K562 (cell line): Measurements from ENCODE around the gene MICAL2. TPM values are rescaled to one million over a fixed set of nuclear protein-coding genes. Genes with fewer than 3 reads are reported as not detected.

Experiments
- CBFA2T3 ChIP-seq: fragments of 450-650 bp; IDR thresholded peaks from 2 replicates; pipeline ENCODE4 v1.6.1; 2017
- CEBPB ChIP-seq: fragments of 450-650 bp; IDR thresholded peaks from 2 replicates; pipeline ENCODE4 v1.6.1; 2016; ENCODE audit warnings: missing genetic modification characterization, missing compliant biosample characterization
- CEBPG ChIP-seq, 3 experiments: fragments of 200-800 bp in 1 of 3; sonication (Bioruptor generic) in 1 of 3; sonication (generic) in 1 of 3; formaldehyde crosslinking in 1 of 3; IDR thresholded peaks in 2 of 3; conservative IDR thresholded peaks in 1 of 3; 2 replicates each; pipeline versions ENCODE4 v1.6.1 to v1.8.0; 2016 to 2022; ENCODE audit warnings: missing compliant biosample characterization in 2 of 3, missing genetic modification characterization in 2 of 3, mild to moderate bottlenecking in 1 of 3, missing genetic modification reagents in 1 of 3
- HDGF ChIP-seq: fragments of 450-650 bp; IDR thresholded peaks from 2 replicates; pipeline ENCODE4 v1.6.1; 2016
- KDM1A ChIP-seq, 2 experiments: fragments of 450-650 bp; IDR thresholded peaks; 2 replicates each; pipeline ENCODE4 v1.6.1; 2016; ENCODE audit warnings: mild to moderate bottlenecking in 2 of 2
- MEF2A ChIP-seq: IDR thresholded peaks from 2 replicates; pipeline ENCODE4 v1.6.1; 2011; ENCODE audit warnings: low read depth, mild to moderate bottlenecking, low read length, moderate library complexity; ENCODE audit not compliant: control insufficient read depth
- MITF ChIP-seq: IDR thresholded peaks from 2 replicates; pipeline ENCODE4 v1.6.1; 2014; ENCODE audit warnings: antibody characterized with exemption
- MTA3 ChIP-seq: fragments of 450-650 bp; formaldehyde crosslinking; IDR thresholded peaks from 2 replicates; pipeline ENCODE4 v1.6.1; 2017; ENCODE audit warnings: mild to moderate bottlenecking, borderline replicate concordance
- PHF21A ChIP-seq: fragments of 450-650 bp; IDR thresholded peaks from 2 replicates; pipeline ENCODE4 v1.6.1; 2017; ENCODE audit warnings: low read depth, borderline replicate concordance
- TBL1XR1 ChIP-seq, 2 experiments: IDR thresholded peaks; 2 replicates each; pipeline ENCODE4 v1.6.1; 2012; ENCODE audit warnings: improper control_type of control experiment in 2 of 2, low read length in 2 of 2, mild to moderate bottlenecking in 1 of 2
- TCFL5 ChIP-seq: fragments of 250-450 bp; sonication (Bioruptor Pico); conservative IDR thresholded peaks from 2 replicates; pipeline ENCODE4 v1.6.1; 2021; ENCODE audit warnings: mild to moderate bottlenecking, moderate library complexity, matching md5 sums
- TRIM24 ChIP-seq, 2 experiments: fragments of 450-650 bp; IDR thresholded peaks; 2 replicates each; pipeline ENCODE4 v1.6.1; 2016
- VEZF1 ChIP-seq: fragments of 200-800 bp; sonication (Bioruptor generic); IDR thresholded peaks from 2 replicates; pipeline ENCODE4 v1.6.1; 2017; ENCODE audit warnings: missing genetic modification characterization, missing compliant biosample characterization
- ZNF780A ChIP-seq: fragments of 250-450 bp; sonication (Bioruptor Pico); IDR thresholded peaks from 2 replicates; pipeline ENCODE4 v1.5.0; 2021; ENCODE audit warnings: mild to moderate bottlenecking
- polyA plus RNA-seq, 8 experiments: library from polyadenylated mRNA; depleted of rRNA in 4 of 8; stranded (reverse) in 5 of 8; unstranded in 3 of 8; fragments of >200 nt; fragmentation: Nextera tagmentation in 2 of 8; fragmentation: Illumina TruSeq in 1 of 8; extraction: Ambion mirVana in 2 of 8; extraction: Trizol in 1 of 8; gene quantifications; 2 replicates each; pipeline versions ENCODE4 v1.2.1 to v1.2.3, GENCODE V29; 2011 to 2014; ENCODE audit warnings: inconsistent platforms in 1 of 8, missing spikeins in 1 of 8
- total RNA-seq, 7 experiments: library from RNA; depleted of rRNA in 6 of 7; stranded (reverse); fragments of >200 nt in 6 of 7; fragmentation: Illumina TruSeq in 2 of 7; extraction: Trizol in 2 of 7; gene quantifications; 2 replicates each; pipeline versions ENCODE4 v1.2.1 to v1.2.3, GENCODE V29; 2011 to 2021; ENCODE audit warnings: low replicate concordance in 1 of 7

The MICAL2 gene
- total and polyA plus RNA-seq, 9 of the 15 experiments (the other 6 are each of a cell fraction or from before 2014, with no cell fraction given), result 4.7 to 64.2 (median 33.6) TPM

GRCh38 chr11:12177739-12178338 lies 67.4 kb downstream of the MICAL2 start (continued):
- TF ChIP-seq MITF (0 out of 2 replicates have a peak, but pooled peaks have one; percentile 22), CEBPB (tag) (peak; percentile 94), PHF21A (peak; percentile 21; the same call in 1 of the 2 replicates), CBFA2T3 (peak; percentile 71), CEBPG (CRISPR knock-in tag; IDR thresholded peaks at IDR 0.05) (no peak), CEBPG (tag; conservative IDR thresholded peaks at IDR 0.05 in 1 of 2, IDR thresholded peaks at IDR 0.05 in 1 of 2) (peak; percentile 82 to 90), KDM1A (IDR thresholded peaks at IDR 0.05) (peak; percentile 83 to 84), MEF2A (peak; percentile 82), TBL1XR1 (IDR thresholded peaks at IDR 0.05; ENCODE audit: low read length in 2 of 2) (peak in 1 of 2 experiments; percentile 51; a peak in 1 of 4 replicates), VEZF1 (CRISPR knock-in tag) (peak; percentile 47; the same call in 1 of the 2 replicates), TCFL5 (CRISPR knock-in tag) (no peak), TRIM24 (IDR thresholded peaks at IDR 0.05) (peak in 1 of 2 experiments; percentile 50; a peak in 1 of 4 replicates), MTA3 (0 out of 2 replicates have a peak, but pooled peaks have one; percentile 26), HDGF (0 out of 2 replicates have a peak, but pooled peaks have one; percentile 35), ZNF780A (CRISPR knock-in tag) (no peak)
